Activated CD4-positive, CD25-positive, alpha-beta regulatory T cell treated with anti-CD3 and anti-CD28 coated beads, Interleukin-2, amount 50 U/mL, for 16 hours (primary cell): ENCODE results near the gene TAOK3.
"Not testable (repeated sequence)": the region's sequence is repeated elsewhere in the genome, so short reads cannot be mapped to it uniquely, and the experiment has no call there.

Experiments used
- DNase-seq: peaks from one replicate; pipeline ENCODE4 v3.0.0-alpha.2; 2020; ENCODE audit warnings: low read depth, low spot score

The TAOK3 gene

GRCh38 chr12:118372541-118373495 lies at the start of gene TAOK3:
TSS of gene TAOK3 (minus strand) at chr12:118372907. CDS start at chr12:118255567, 117,340 bp downstream.
- DNase-seq = peak; percentile 97

DNA sequence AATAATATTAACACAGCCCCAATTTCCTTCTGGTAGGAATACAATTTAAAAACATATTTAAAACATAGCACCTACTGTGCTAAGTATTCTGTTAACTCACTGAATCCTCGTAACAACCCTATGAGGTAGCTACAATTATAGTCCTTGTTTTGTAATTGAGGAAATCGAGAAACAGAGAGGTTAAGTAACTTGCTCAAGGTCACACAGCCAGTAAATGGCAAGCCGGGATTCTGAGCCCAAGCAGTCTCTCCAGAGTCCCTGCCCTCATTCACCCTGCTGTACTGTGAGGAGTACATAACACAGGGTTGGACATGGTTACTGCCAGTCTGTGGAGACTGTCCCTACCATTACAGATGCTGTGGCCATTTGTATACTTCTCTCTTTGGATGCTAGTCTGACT lies 48.0 kb upstream of the TAOK3 start:
- DNase-seq = no peak

DNA sequence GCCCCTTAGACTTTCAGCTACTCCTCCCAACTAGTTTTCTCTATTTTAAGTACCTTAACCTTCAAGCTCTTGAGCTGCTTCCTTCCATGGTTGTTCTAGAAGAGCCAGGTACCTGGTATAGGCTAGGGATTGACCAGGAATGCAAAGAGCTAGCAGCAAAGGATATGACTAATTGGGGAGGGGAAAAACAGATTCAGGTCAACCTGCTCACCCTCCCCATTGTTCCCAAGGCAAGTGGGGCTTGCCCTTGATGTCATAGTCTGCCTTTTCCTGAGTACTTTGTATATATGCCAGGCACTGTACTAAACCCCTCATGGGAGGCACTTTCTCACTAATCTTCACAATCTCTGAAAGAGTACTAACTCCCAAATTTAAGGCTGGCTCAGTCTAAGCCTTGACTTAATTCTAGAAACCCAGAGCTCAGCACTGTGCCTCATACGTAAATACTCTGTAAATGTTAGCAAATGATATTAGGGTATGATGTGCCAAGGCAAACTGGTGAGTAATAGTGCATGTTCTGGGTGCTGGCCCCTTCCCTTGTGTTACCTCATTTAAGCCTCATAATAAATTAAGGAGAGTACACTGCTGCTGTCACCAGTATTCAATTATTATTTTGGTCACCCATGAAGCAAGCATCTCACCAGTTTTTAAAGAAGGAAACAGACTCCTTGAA lies 45.8 kb upstream of the TAOK3 start:
- no peak for DNase-seq

GRCh38 chr12:118417942-118418341 lies 45.2 kb upstream of the TAOK3 start:
- DNase-seq = no peak

GRCh38 chr12:118409834-118410233 lies 37.1 kb upstream of the TAOK3 start:
- no peak for DNase-seq

GRCh38 chr12:118408241-118408640 lies 35.5 kb upstream of the TAOK3 start:
- not testable (repeated sequence) for DNase-seq

DNA sequence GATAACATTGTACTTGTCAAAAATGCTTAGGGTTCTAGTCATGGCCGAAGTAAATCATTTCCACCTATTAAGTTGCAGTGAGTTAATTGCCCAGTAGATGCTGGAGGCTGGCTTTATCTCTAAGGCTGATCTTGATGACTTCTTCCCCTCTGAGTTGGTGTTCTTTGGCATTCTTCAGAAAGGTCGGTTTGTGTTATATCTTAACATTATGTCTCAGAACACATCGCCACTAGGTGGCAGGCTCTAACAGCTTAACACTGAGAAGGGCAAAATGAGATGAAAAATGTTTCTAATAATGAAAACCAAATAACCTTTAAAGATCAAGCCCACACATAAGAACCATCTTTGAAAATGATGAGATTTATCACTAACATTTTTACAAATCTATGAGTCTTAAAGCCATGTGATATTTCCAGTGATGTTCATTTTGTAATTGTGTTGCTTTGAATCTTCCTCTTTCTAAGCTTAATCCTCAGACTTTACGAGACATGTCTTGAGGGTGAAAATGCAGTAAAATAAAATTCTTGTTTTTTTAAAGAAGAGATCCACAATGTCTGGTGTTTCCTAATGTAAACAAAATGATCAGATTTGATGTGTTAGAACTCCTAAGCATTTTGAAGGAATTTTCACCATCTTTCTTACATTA lies 32.3 kb upstream of the TAOK3 start:
- peak; percentile 29 for DNase-seq

- DNase-seq = no peak
Measured at GRCh38 chr12:118402251-118402650, 29.5 kb upstream of the TAOK3 start.

- DNase-seq = no peak
Measured at GRCh38 chr12:118398940-118399339, 26.2 kb upstream of the TAOK3 start.

DNA sequence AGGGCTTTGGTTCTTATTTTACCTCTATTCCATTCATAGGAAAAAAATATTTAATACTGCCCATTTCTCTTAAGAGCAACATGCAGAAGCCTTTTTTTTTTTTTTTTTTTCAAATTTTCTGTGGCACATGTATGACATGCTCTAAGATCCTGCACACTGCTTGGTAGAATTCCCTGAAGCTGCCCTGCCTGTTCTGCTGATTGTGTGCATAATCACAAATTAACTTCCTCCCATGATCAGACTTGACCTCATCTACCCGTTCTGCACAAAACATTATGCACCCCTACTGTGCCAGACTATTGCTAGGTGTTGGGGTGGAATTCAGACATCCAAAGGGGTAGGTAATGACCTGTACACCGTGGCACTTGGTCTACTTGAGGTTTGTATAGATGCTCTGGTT lies 25.8 kb upstream of the TAOK3 start:
- DNase-seq = no peak

GRCh38 chr12:118397708-118398440 lies 25.2 kb upstream of the TAOK3 start:
- DNase-seq = no peak

GRCh38 chr12:118391836-118392235 lies 19.1 kb upstream of the TAOK3 start:
- no peak for DNase-seq

- no peak for DNase-seq
Measured at GRCh38 chr12:118391424-118391823, 18.7 kb upstream of the TAOK3 start.

- DNase-seq = peak; percentile 58
Measured at GRCh38 chr12:118377884-118378470, 5.3 kb upstream of the TAOK3 start.

- DNase-seq = no peak
Measured at GRCh38 chr12:118377021-118377883, 4.5 kb upstream of the TAOK3 start.

DNA sequence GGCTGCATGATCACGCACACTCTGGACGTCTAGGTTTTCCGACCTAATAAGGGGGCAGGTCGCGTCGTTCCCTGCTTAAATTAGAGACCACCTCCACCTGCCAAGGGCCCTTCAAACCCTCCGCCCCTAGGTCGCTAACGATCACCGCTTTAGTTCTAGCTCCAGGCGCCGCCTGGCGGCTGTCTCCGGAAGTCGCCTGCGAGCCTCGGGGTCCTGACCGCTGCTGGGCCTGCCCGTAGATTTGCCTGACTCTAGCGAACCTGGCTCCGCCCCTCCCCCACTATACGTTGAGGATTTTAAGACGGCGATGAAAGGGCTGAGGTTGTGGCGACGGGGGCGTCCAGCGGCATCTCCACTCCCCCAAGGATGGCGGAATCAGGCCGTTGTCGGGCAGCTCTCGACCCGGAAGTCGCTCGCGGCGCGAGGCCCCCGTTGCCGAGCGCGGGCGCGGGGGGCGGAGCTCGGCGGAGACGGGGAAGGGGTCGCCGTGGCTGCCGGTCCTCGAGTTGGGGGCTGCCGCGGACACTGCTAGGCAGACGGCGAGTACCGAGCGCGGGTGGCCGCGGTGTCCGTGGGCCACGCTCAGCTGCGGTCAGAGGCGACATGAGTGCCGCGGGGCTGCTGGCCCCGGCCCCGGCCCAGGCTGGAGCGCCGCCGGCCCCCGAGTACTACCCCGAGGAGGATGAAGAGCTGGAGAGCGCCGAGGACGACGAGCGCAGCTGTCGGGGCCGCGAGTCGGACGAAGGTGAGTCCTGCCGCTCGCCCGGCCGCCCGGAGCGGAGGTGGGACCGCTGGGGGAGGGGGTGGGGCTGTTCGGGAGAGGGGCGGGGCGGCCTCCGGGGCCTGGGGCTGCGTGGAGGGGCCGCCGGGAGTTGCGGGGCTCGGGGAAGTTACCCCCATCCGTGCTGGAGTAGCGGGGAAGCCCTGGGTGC lies 3.6 kb upstream of the TAOK3 start, which contains the start of gene SUDS3:
TSS of gene SUDS3 (plus strand) at position 467 of the 932 bp plus-strand sequence. CDS start at position 604, 137 bp downstream.
- DNase-seq = peak; percentile 91

DNA sequence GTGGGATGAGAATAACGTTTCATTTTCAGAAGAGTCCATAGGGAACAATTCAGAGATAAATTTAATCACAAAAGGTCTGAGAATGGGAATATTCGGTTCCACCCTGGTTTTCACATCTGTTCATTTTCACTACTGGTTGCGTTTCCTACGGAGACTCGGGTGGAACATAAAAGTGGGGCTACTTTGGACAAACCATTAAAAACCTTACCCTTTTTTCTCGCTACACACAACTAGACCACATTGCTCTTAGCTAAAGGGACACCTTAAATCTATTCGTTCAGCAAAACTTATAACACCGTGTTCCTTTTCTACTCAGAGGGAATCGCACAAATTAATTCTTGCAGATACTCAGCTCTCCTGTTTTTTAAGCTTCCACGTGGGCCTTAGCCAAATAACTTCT lies 2.6 kb upstream of the TAOK3 start:
- no peak for DNase-seq

DNA sequence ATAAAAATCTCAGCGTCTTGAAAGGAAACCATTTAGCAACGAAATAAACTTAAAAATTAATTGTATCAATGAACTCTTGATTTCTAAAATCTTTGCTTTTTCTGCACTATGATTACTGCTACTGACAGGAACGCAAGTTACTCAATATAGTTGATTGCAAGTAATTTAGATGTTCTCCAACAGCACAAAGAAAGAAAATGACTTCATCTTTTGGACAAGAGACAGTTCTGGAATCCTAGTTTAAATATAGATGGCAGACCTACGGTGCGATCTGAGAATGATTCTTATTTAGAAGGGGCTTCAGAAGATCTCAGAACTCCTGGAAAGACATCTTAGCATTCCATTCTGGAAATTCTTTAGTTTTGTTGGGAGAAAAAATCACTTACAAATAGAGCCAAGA lies 2.2 kb upstream of the TAOK3 start:
- DNase-seq = no peak

DNA sequence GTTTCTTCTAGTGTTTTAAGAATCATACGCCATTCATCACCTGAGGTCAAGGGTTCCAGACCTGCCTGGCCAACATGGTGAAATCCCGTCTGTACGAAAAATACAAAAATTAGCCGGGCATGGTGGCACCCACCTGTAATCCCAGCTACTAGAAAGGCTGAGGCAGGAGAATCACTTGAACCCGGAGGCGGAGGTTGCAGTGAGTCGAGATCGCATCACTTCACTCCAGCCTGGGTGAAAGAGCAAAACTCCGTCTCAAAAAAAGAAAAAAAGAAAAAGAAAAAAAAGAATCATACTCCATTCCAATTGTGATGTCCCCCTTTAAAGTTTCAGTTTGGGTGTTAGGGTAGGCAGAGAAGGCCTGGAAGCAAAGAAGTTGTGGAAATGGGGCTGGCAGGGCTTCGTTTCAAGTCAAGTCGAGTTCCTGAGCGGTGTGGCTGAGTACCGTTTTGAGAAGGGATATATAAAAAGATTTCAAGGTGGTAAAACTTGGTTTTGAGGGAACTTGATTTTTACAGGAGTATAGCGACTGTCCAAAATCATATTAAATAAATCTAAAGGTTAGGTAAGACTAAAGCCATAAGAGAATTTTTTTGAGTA lies 1.5 kb upstream of the TAOK3 start:
- no peak for DNase-seq
